Spleen (tissue), 11 donors: ENCODE results near the gene SCP2. TPM values are rescaled to one million over a fixed set of nuclear protein-coding genes. Genes with fewer than 3 reads are reported as not detected.

ENCODE experiments used
- DNase-seq: peaks from one replicate; pipeline ENCODE4 v3.0.0-alpha.2; 2020
- H3K27ac ChIP-seq, 8 donors: fragments of 200-600 bp; sonication (generic) in 7 of 8; 1 replicate in 4 of 8; 2 replicates in 4 of 8; pipeline versions ENCODE4 v1.5.0 to v1.8.0; 2016 to 2021; ENCODE audit warnings: inconsistent platforms in 4 of 8, mild to moderate bottlenecking in 4 of 8, moderate library complexity in 1 of 8
- H3K27me3 ChIP-seq, 7 donors: fragments of 200-600 bp; sonication (generic) in 6 of 7; replicated peaks in 1 of 7; 1 replicate in 4 of 7; 2 replicates in 3 of 7; pipeline versions ENCODE4 v1.5.0 to v1.8.0; 2016 to 2021; ENCODE audit warnings: inconsistent platforms in 3 of 7, mild to moderate bottlenecking in 1 of 7
- H3K36me3 ChIP-seq, 6 donors: fragments of 200-600 bp; sonication (generic) in 5 of 6; 1 replicate in 4 of 6; 2 replicates in 2 of 6; pipeline versions ENCODE4 v1.5.0 to v1.8.0; 2016 to 2021; ENCODE audit warnings: inconsistent platforms in 2 of 6
- H3K4me1 ChIP-seq, 6 donors: fragments of 200-600 bp; sonication (generic) in 5 of 6; 1 replicate in 3 of 6; 2 replicates in 3 of 6; pipeline versions ENCODE4 v1.5.0 to v1.8.0; 2016 to 2021; ENCODE audit warnings: inconsistent platforms in 3 of 6
- H3K4me3 ChIP-seq, 8 donors: fragments of 200-600 bp; sonication (generic) in 7 of 8; 1 replicate in 4 of 8; 2 replicates in 4 of 8; pipeline versions ENCODE4 v1.5.0 to v1.8.0; 2016 to 2021; ENCODE audit warnings: inconsistent platforms in 4 of 8, mild to moderate bottlenecking in 4 of 8, moderate library complexity in 2 of 8
- H3K9me3 ChIP-seq, 8 donors: fragments of 200-600 bp; sonication (generic) in 7 of 8; 1 replicate in 4 of 8; 2 replicates in 4 of 8; pipeline versions ENCODE4 v1.5.0 to v1.8.0; 2016 to 2021; ENCODE audit warnings: inconsistent platforms in 4 of 8
- CTCF ChIP-seq, 11 experiments: fragments of 200-600 bp in 7 of 11; fragments of 450-650 bp in 4 of 11; sonication (generic) in 4 of 11; IDR thresholded peaks in 8 of 11; conservative IDR thresholded peaks in 3 of 11; 1 replicate in 7 of 11; 2 replicates in 4 of 11; pipeline versions ENCODE4 v1.4.0 to v1.8.0; 2016 to 2021; ENCODE audit warnings: antibody characterized with exemption in 11 of 11, inconsistent platforms in 4 of 11, mild to moderate bottlenecking in 1 of 11
- POLR2A ChIP-seq, 3 donors: fragments of 450-650 bp; IDR thresholded peaks; one replicate each; pipeline ENCODE4 v1.5.1; 2017; ENCODE audit warnings: antibody characterized with exemption in 3 of 3, mild to moderate bottlenecking in 1 of 3
- POLR2AphosphoS5 ChIP-seq, 3 donors: sonication (generic); formaldehyde crosslinking; IDR thresholded peaks; one replicate each; pipeline ENCODE4 v1.5.1; 2017; ENCODE audit warnings: antibody characterized with exemption in 3 of 3
- WGBS, 5 donors: extraction: QIAGEN DNeasy Blood & Tissue Kit in 3 of 5; methylation state at CpG; one replicate each; pipeline versions ENCODE4 v1.1.5 to v1.1.7; 2013 to 2018; 5-methylcytosine and 5-hydroxymethylcytosine counted together
- intact Hi-C: fragments of 100-400 bp; cut with DNase I; formaldehyde crosslinking; loops from one replicate; pipeline ENCODE4 v1.15.0; 2023; ENCODE audit warnings: low total_unique reads
- polyA plus RNA-seq, 3 donors: library from polyadenylated mRNA; stranded (reverse); fragments of 200-250 nt; gene quantifications; one replicate each; pipeline ENCODE4 v1.2.1, GENCODE V29; 2013
- total RNA-seq, 7 donors: library from RNA; depleted of rRNA in 3 of 7; stranded (reverse); fragments of >200 nt in 3 of 7; fragmentation: NEBNext Ultra II Directional in 4 of 7; extraction: Animal tissue kit (Norgen Biotek cat#: 25700) in 4 of 7; gene quantifications; one replicate each; pipeline versions ENCODE4 v1.1.0 to v1.2.1, GENCODE V29; 2016 to 2021
- donor health status: healthy with polysubstance abuse.
- donor health status: DM: no; HTN: no; CAD: no; lungs with moderate emphysema.
- donor health status: DM: no; HTN: no; CAD: no.
- donor health status: Bipolar disorder and iron deficiency.
- donor health status: healthy.
- donor health status: DM: no; HTN: no; CAD: no.
- donor health status: DM: yes; HTN: yes; CAD: no.

SCP2 gene
- total and polyA plus RNA-seq, 10 donors = 69.4 to 105 (median 83.6) TPM

GRCh38 chr1:53078333-53079101, 151.4 kb downstream of the SCP2 start:
- Histone ChIP-seq H3K27me3 (peaks cover 0 to 32% (median 0%) of the 10 kb centered on the region in 7 donors), H3K4me3 (no peak overlapping the region), H3K9me3 (no peaks in the 10 kb centered on the region), H3K4me1 (peaks cover 0 to 7% (median 0%) of the 10 kb centered on the region in 6 donors), H3K36me3 (no peaks in the 10 kb centered on the region), H3K27ac (no peak overlapping the region)
- intact Hi-C loops = no loop called here
- DNase-seq = peak; percentile 68
- WGBS, 5 donors = 89 to 95% (median 94%) methylated on average over 27 to 46 of the region's 46 CpGs
- no peak for TF ChIP-seq CTCF (IDR thresholded peaks at IDR 0.05 in 8 of 11, conservative IDR thresholded peaks at IDR 0.05 in 3 of 11)

- H3K27ac ChIP-seq = no peak overlapping the region
- intact Hi-C loops = no loop called here
- H3K4me3 ChIP-seq = no peak overlapping the region
- TF ChIP-seq POLR2A (IDR thresholded peaks at IDR 0.05) (no peak), POLR2AphosphoS5 (IDR thresholded peaks at IDR 0.05) (no peak), CTCF (IDR thresholded peaks at IDR 0.05 in 8 of 11, conservative IDR thresholded peaks at IDR 0.05 in 3 of 11) (no peak)
- H3K36me3 ChIP-seq = no peaks in the 10 kb centered on the region
- 76 to 92% (median 88%) methylated on average over 4 of the region's 4 CpGs for WGBS, 5 donors
- H3K4me1 ChIP-seq = peaks cover 0 to 7% (median 0%) of the 10 kb centered on the region in 6 donors
- peak; percentile 55 for DNase-seq
- no peaks in the 10 kb centered on the region for H3K9me3 ChIP-seq
- peaks cover 0 to 27% (median 0%) of the 10 kb centered on the region in 7 donors for H3K27me3 ChIP-seq
Observed at GRCh38 chr1:53079251-53079650, 152.2 kb downstream of the SCP2 start.

- intact Hi-C loops = no loop called here
- no peak overlapping the region for H3K4me3 ChIP-seq
- peak; percentile 32 for DNase-seq
- no peaks in the 10 kb centered on the region for H3K36me3 ChIP-seq
- 55 to 96% (median 71%) methylated on average over 3 of the region's 3 CpGs for WGBS, 5 donors
- no peak overlapping the region for H3K27ac ChIP-seq
- TF ChIP-seq POLR2A (IDR thresholded peaks at IDR 0.05) (no peak), CTCF (IDR thresholded peaks at IDR 0.05 in 8 of 11, conservative IDR thresholded peaks at IDR 0.05 in 3 of 11) (no peak), POLR2AphosphoS5 (IDR thresholded peaks at IDR 0.05) (no peak)
- peaks cover 0 to 7% (median 0%) of the 10 kb centered on the region in 6 donors for H3K4me1 ChIP-seq
- peaks cover 0 to 19% (median 0%) of the 10 kb centered on the region in 7 donors for H3K27me3 ChIP-seq
- H3K9me3 ChIP-seq = no peaks in the 10 kb centered on the region
Observed at GRCh38 chr1:53080041-53080440, 153.0 kb downstream of the SCP2 start.

GRCh38 chr1:53080769-53081168, 153.7 kb downstream of the SCP2 start:
- no peak overlapping the region for H3K4me3 ChIP-seq
- H3K4me1 ChIP-seq = peaks cover 0 to 7% (median 0%) of the 10 kb centered on the region in 6 donors
- peak; percentile 74 for DNase-seq
- H3K27me3 ChIP-seq = peaks cover 0 to 12% (median 0%) of the 10 kb centered on the region in 7 donors
- H3K27ac ChIP-seq = no peak overlapping the region
- 85 to 91% (median 90%) methylated on average over 10 to 15 of the region's 15 CpGs for WGBS, 5 donors
- H3K36me3 ChIP-seq = no peaks in the 10 kb centered on the region
- TF ChIP-seq POLR2A (IDR thresholded peaks at IDR 0.05) (no peak), POLR2AphosphoS5 (IDR thresholded peaks at IDR 0.05) (no peak), CTCF (IDR thresholded peaks at IDR 0.05 in 8 of 11, conservative IDR thresholded peaks at IDR 0.05 in 3 of 11) (no peak)
- H3K9me3 ChIP-seq = no peaks in the 10 kb centered on the region
- intact Hi-C loops = no loop called here
